ENCODE measurements around the gene TNFRSF25. TPM values are rescaled to one million over a fixed set of nuclear protein-coding genes. Genes with fewer than 3 reads are reported as not detected.

The TNFRSF25 gene
- total RNA-seq, 1 experiment from 2014 or later: 27.6 TPM

DNA sequence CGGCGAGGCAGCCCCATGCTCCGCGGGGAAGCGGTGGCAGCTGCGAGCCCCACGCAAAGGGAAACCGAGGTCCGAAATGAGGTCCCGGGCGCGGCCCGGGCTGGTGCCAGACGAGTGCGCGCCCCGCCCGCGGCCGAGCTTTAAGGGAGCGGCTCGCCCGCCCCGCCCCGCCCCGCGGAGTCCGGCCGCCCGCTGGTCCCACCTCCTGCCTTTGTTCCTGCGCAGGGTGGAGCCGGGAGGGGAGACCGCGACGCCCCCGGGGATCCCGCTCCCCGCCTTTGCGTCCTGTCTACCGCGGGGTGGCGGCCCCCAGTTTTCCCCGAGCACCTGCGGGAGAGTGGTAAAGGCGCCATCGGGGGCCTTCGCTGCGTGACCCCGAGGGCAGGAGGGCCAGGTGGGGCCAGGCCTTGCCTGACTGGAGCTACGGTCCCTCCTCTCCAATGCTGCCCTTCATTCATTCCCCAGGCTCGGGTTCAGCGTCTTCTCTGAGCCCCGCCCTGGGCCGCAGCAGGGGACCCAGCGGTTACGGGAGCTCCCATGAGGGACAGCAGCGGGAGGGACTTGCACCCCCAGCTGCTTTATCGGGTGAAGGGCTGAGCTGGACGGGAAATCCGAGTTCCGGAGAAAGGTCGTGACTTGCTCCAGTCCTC is 46.0 kb downstream of the TNFRSF25 start, which contains the start of gene HES2:
TSS of gene HES2 (minus strand) at position 116 of the 650 bp plus-strand sequence. CDS start at position 17, 99 bp downstream.
- DNase-seq (ENCODE audit: unreplicated experiment): peak; percentile 58
- no TSS peak for BruUV-seq (replicated peaks)
- no peaks in the 10 kb centered on the region for H3K27me3 Mint-ChIP-seq (ENCODE audit: insufficient read depth, unreplicated experiment)
- intact Hi-C loops (cut with micrococcal nuclease): no loop called here
- TF ChIP-seq, protein P1, sequence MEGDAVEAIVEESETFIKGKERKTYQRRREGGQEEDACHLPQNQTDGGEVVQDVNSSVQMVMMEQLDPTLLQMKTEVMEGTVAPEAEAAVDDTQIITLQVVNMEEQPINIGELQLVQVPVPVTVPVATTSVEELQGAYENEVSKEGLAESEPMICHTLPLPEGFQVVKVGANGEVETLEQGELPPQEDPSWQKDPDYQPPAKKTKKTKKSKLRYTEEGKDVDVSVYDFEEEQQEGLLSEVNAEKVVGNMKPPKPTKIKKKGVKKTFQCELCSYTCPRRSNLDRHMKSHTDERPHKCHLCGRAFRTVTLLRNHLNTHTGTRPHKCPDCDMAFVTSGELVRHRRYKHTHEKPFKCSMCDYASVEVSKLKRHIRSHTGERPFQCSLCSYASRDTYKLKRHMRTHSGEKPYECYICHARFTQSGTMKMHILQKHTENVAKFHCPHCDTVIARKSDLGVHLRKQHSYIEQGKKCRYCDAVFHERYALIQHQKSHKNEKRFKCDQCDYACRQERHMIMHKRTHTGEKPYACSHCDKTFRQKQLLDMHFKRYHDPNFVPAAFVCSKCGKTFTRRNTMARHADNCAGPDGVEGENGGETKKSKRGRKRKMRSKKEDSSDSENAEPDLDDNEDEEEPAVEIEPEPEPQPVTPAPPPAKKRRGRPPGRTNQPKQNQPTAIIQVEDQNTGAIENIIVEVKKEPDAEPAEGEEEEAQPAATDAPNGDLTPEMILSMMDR (IDR thresholded peaks at IDR 0.05; ENCODE audit: unreplicated experiment): no peak
- H3K27ac Mint-ChIP-seq (ENCODE audit: low read depth, unreplicated experiment): no peak within 1 kb of the TSS
- H3K9me3 Mint-ChIP-seq (ENCODE audit: unreplicated experiment): no peaks in the 10 kb centered on the region
- ChIA-PET POLR2A (interaction anchor here (1.2 to 1.7 kb wide), 4 partner anchors 19 to 52 kb away, joined by 3 to 4 read pairs (median 4); no protein-coding TSS in a partner anchor), CTCF (interaction anchor here (0.6 to 5.7 kb wide), 6 partner anchors 16 to 227 kb away, joined by 3 to 118 read pairs (median 4); no protein-coding TSS in a partner anchor)
- peak within 1 kb of the TSS; percentile 65 for H3K4me3 Mint-ChIP-seq (ENCODE audit: unreplicated experiment)
- peaks cover 29% of the 10 kb centered on the region for H3K4me1 Mint-ChIP-seq (ENCODE audit: insufficient read depth, unreplicated experiment)
- no peaks in the 10 kb centered on the region for H3K36me3 Mint-ChIP-seq (ENCODE audit: insufficient read depth, unreplicated experiment)

DNA sequence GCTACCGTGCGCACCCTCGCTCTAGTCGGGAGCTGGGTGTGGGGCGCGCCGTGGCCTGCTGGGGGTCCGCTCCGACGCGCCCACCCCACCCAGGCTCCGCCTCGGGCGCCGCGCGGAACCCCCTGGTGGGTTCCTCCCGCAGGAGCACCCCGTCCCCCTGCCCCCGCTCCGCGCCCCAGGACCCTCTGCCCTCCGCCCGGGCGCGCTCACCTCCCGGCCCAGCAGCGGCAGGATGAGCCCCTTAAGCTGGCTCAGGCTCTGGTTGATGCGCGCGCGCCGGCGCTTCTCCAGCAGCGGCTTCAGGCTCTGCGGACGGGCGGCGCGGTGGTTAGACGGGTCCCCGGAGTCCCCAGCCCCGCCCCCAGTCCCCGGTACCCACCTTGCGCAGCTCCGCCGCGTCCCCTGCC is 46.6 kb downstream of the TNFRSF25 start:
- no peak for DNase-seq (ENCODE audit: unreplicated experiment)
- Mint-ChIP-seq H3K27ac (ENCODE audit: low read depth, unreplicated experiment) (no peak overlapping the region), H3K27me3 (ENCODE audit: insufficient read depth, unreplicated experiment) (no peaks in the 10 kb centered on the region), H3K4me1 (ENCODE audit: insufficient read depth, unreplicated experiment) (peaks cover 34% of the 10 kb centered on the region), H3K9me3 (ENCODE audit: unreplicated experiment) (no peaks in the 10 kb centered on the region), H3K4me3 (ENCODE audit: unreplicated experiment) (peak overlapping the region; percentile 65), H3K36me3 (ENCODE audit: insufficient read depth, unreplicated experiment) (no peaks in the 10 kb centered on the region)
- no TSS peak for BruUV-seq (replicated peaks)
- TF ChIP-seq, protein P1 (IDR thresholded peaks at IDR 0.05; ENCODE audit: unreplicated experiment): no peak
- POLR2A ChIA-PET: interaction anchor here (0.7 to 1.7 kb wide), 6 partner anchors 19 to 1455 kb away, joined by 3 to 4 read pairs (median 4); no protein-coding TSS in a partner anchor
- CTCF ChIA-PET: interaction anchor here (0.6 to 5.7 kb wide), 5 partner anchors 18 to 226 kb away, joined by 3 to 118 read pairs (median 4); no protein-coding TSS in a partner anchor
- intact Hi-C loops (cut with micrococcal nuclease): no loop called here

DNA sequence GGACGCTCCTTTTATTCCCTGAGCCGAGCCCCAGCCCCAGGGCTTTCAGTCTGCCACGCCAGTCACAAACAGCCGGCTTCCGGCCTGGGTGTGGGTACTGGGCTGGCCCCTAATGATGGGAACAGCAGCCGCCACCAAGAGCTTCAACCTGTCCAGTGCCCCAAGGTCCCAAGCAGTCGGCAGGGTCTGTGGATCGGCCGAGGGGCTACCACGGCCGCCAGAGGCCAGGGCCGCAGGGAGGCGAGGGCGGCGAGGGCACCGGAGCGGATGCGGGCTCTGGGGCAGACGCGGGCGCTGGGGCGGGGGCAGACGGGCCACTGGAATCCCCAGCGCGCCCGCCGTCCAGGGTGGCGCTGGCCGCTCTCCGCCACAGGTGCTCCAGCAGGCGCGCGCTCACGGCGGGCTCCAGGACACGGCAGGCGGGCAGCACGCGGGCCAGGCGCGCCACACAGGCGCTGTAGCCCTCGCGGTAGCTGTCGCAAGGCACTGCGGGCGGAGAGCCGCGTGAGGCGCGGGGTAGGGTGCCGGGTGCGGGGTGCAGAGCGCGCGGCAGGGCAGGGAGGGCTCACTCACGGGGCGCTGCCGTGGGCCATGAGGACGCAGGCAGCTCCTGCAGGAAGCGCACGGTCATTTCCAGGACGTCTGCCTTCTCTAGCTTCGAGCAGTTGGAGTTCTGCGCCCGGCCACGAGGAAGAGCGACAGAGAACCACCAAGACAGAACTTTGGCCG is 47.1 kb downstream of the TNFRSF25 start:
- BruUV-seq (replicated peaks): no TSS peak
- Mint-ChIP-seq H3K4me1 (ENCODE audit: insufficient read depth, unreplicated experiment) (peaks cover 33% of the 10 kb centered on the region), H3K9me3 (ENCODE audit: unreplicated experiment) (no peaks in the 10 kb centered on the region), H3K27me3 (ENCODE audit: insufficient read depth, unreplicated experiment) (no peaks in the 10 kb centered on the region), H3K27ac (ENCODE audit: low read depth, unreplicated experiment) (no peak overlapping the region), H3K4me3 (ENCODE audit: unreplicated experiment) (peak overlapping the region; percentile 65), H3K36me3 (ENCODE audit: insufficient read depth, unreplicated experiment) (no peaks in the 10 kb centered on the region)
- ChIA-PET POLR2A (interaction anchor here (0.7 to 1.6 kb wide), 5 partner anchors 20 to 1455 kb away, joined by 3 to 4 read pairs (median 3); no protein-coding TSS in a partner anchor), CTCF (interaction anchor here (0.7 to 5.7 kb wide), 5 partner anchors 14 to 174 kb away, joined by 3 to 118 read pairs (median 4); no protein-coding TSS in a partner anchor)
- intact Hi-C loops (cut with micrococcal nuclease): no loop called here
- DNase-seq (ENCODE audit: unreplicated experiment): no peak
- TF ChIP-seq, protein P1 (IDR thresholded peaks at IDR 0.05; ENCODE audit: unreplicated experiment): no peak
